Measurements from ENCODE around the gene CCDC71L.
"Not testable (repeated sequence)": the region's sequence is repeated elsewhere in the genome, so short reads cannot be mapped to it uniquely, and the experiment has no call there.

CCDC71L gene

DNA sequence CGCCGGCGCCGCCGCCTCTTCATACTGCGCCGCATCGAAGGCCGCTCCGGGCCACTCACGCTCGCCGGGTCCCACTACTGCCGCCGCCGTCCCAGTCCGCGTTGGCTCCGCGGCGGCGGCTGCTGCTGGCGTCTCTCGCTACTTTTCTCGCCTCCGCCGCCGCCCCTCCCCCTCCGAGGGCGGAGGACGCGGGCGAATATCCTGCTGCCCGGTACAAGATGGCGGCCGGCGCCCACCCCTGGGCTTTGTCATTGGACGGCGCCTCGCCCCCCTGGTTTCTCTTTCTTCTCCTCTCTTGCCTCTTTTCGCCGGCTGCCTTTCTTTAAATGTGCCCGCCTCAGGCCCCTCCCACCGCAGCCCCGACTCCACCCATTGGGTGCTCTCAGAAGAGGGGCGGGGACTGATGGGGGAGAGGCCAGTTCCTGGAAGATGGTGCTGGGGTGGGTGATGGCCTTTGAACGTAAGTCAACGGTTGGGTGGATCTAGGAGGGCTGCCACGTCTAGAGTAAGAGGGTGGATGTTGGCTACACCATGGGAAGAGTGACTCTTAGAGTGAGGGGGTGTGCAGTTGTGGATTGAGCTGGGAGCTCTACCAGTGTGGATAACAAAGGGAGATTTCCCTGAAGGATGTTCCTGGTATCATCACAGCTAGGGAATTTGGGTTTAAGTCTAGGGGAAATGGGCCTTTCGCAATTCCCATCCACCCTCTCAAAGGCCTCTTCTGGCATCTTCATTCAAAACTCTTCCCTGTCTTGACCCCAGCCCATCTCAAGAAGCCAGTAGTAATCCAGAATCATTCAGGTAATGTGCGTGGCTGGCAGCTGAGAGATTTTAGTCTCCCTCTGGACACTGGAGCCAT lies at the start of gene CCDC71L:
Gene CCDC71L, minus strand, starts transcription at position 297 of the 859 bp plus-strand sequence. Its CDS starts 262 bp downstream, at position 35.
- DNase-seq: no peak

GRCh38 chr7:106709604-106710003 lies 48.6 kb upstream of the CCDC71L start:
- DNase-seq: not testable (repeated sequence)

GRCh38 chr7:106704000-106704840 lies 43.3 kb upstream of the CCDC71L start:
- DNase-seq: no peak

GRCh38 chr7:106693677-106694353 lies 32.9 kb upstream of the CCDC71L start:
- no peak for DNase-seq

DNA sequence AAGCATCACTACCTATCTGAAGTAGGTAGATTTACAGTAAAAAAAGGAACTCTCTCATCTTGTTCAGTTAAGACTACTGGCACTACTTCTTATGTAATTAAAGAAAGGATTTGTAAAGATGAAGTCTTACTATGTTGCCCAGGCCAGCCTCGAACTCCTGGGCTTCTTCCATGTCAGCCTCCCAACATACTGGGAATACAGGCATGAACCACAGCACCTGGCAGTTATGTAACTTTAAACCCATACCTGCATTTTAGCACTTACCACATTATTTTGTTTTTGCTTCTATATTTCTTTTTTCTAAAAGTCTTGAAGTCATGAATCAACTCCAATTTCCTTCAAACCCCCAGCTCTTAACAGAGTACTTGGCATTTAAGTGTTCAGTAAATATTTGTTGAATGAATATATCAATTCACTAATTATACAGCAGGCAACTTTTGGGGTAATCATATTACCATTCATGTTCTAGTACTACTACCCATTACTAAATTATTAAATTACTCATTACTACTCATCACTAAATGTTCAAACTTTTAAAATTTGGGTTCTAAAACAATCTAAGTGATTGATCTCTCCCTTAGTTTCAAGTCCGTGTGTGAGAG lies 31.6 kb upstream of the CCDC71L start:
- DNase-seq: no peak

- DNase-seq: not testable (repeated sequence)
Observed at GRCh38 chr7:106688161-106688560, 27.2 kb upstream of the CCDC71L start.

DNA sequence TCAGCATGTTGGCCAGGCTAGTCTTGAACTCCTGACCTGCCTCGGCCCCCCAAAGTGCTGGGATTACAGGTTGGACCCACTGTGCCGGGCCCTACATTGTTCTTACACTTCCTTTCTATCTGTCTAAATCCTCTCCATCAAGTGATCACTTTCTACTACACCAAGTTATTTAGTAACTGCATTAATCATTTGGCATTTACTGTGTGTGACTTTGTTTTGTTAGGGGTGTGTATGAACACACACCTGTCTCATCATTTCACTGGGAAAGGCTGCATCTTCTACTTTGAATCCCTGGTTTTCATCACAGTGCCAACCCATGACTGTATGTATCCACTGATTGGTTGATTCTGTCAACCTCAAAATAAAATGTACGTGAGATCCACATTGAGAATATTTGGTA lies 23.0 kb upstream of the CCDC71L start:
- no peak for DNase-seq

DNA sequence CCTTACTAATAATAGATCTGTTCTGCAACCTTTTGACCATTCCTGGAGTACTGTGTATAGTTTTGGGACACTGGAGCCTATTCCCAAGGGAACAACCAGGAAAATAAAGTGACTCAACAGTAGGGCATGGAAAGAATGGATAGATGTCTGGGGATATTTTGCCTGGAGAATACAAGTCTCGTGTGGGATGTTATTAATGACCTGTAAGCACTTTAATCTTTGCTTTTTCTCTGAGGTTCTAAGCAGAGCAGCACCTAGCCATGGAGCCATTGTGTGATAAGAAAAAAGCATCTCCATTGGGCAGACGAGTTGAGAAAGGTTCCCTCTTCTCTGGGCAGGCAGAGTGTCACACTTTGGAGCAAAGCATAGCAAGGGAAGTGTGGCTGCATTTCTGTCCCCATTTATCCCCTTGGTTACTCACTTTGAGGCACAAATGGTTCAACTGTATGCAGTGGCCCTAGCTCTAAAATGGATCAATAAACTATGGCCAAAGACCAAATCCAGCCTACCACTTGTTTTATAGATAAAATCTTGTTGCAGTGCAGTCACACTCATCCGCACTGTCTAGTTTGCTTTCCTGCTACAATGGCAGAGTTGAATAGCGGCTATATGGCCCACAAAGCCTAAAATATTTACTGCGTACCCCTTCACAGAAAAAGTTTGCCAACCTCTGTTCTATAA lies 21.0 kb upstream of the CCDC71L start:
- no peak for DNase-seq

GRCh38 chr7:106679153-106679931 lies 18.4 kb upstream of the CCDC71L start:
- no peak for DNase-seq

DNA sequence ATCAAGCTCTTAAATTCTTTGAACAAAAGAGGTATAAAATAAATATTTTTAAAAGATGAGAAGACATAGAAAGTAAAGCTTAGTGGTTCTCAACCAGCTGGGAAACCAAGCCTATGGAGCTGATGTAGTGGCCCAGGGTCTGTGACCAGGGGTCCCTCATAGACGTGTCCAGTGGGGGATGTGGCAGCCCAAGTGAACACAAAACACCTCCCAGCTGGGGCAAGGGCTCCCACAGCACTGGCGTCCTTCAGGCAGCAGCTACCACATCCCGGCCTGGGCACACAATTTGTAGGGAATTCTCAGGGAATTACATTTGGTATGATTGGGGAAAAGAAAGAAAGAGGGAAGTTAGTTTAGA lies 17.8 kb upstream of the CCDC71L start:
- no peak for DNase-seq

DNA sequence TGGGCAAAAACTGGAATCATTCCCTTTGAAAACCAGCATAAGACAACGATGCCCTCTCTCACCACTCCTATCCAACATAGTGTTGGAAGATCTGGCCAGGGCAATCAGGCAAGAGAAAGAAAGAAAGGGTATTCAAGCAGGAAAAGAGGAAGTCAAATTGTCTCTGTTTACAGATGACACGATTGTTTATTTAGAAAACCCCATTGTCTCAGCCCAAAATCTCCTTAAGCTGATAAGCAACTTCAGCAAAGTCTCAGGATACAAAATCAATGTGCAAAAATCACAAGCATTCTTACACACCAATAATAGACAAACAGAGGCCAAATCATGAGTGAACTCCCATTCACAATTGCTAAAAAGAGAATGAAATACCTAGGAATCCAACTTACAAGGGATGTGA lies 15.5 kb upstream of the CCDC71L start:
- not testable (repeated sequence) for DNase-seq

GRCh38 chr7:106673688-106674087 lies 12.7 kb upstream of the CCDC71L start:
- not testable (repeated sequence) for DNase-seq

DNA sequence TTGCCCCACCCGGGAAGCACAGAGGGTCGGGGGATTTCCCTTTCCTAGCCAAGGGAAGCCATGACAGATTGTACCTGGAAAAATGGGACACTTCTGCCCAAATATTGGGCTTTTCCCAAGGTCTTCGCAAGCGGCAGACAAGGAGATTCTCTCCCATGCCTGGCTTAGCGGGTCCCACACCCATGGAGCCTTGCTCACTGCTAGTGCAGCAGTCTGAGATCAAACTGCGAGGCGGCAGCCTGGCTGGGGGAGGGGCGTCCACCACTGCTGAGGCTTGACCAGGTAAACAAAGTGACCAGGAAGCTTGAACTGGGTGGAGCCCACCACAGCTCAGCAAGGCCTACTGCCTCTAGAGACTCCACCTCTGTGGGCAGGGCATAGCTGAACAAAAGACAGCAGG lies 11.0 kb upstream of the CCDC71L start:
- not testable (repeated sequence) for DNase-seq

- DNase-seq: no peak
Observed at GRCh38 chr7:106671160-106671559, 10.2 kb upstream of the CCDC71L start.

DNA sequence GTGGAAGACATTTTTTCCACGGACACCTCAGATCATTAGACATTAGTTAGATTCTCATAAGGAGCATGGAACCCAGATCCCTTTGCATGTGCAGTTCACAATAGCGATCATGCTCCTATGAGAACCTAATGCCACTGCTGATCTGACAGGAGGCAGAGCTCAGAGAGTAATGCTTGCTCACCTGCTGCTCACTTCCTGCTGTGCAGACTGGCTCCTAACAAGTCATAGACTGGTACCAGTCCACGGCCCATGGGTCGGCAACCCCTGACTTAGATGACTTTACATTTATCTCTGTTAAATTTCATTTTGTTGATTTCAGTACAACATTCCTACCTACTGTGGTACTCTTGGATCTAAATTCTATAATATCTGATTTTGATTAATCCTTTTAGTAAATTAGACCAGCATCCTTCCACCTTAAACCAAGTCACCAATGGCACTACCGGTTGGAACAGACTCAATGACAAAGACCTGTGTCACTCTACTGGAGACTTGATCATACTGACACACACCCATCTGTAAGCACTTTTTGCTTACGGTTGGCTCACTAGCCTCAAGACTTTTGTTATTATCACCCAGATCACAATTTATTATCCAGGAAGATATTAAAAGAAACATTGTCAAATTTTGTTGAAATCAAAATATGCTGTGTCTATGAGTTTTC lies 8.0 kb upstream of the CCDC71L start:
- DNase-seq: no peak

- DNase-seq: no peak
Observed at GRCh38 chr7:106666353-106666752, 5.4 kb upstream of the CCDC71L start.

GRCh38 chr7:106664343-106664742 lies 3.4 kb upstream of the CCDC71L start:
- DNase-seq: no peak

DNA sequence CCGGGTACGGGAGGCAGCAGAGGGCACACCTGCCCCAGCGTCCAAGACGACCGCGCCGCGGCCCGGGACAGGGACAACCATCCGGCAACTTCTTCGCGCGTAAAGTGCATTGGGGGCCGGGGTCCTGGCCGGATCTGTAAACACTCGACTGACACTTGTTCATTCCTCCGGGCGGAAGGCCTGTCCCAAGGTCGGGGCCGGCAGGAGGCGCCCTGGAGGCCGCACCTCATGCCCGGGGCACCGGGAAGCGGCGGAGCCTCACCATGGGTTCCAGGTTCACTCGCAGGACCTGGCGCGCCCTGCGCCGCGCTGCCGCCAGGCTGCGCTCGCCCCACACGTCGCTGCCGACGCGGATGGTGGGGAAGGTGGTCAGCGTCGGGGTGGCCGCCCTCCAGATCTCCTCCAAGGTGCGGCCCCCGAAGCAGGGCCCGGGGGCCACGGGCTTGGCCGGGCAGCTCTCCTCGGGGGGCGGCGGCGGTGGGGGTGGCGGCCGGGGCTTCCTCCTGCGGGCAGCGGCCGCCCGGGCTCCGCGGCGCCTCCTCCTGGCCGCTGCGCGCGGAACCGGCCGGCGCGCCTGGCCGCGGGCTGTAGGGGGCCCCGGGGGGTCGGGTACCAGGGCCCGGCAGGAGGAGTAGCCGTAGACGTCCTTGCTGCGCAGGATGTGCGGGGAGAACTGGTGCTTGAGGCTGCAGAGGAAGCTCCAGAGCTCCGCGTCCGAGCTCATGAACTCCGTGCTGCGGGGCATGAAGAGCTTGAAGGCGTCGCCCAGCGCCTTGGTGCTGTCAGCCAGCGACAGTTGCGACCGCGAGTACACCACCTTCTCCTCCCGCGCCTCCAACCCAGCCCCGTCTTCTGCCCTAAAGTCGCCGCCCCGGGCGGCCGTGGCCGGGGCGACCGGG lies 746 bp downstream of the CCDC71L start:
- DNase-seq: peak; percentile 19

GRCh38 chr7:106659166-106659962 lies 1.6 kb downstream of the CCDC71L start:
- no peak for DNase-seq
